ENCODE measurements around the gene SNRNP48. TPM values are rescaled to one million over a fixed set of nuclear protein-coding genes. Genes with fewer than 3 reads are reported as not detected.

Gene SNRNP48
- total and polyA plus RNA-seq, 5 donors, result 10.7 to 17.6 (median 14.4) TPM

- no peak for DNase-seq
- WGBS, result 84% methylated on average over 1 of the region's 1 CpG
- no peaks in the 10 kb centered on the region for H3K4me1 ChIP-seq (ENCODE audit: control insufficient read depth, insufficient read depth, low read length)
- intact Hi-C loops (cut with DNase I), result no loop called here
- H3K4me3 ChIP-seq (ENCODE audit: low read length), result no peak overlapping the region
- H3K27me3 ChIP-seq (ENCODE audit: control insufficient read depth, insufficient read depth), result no peaks in the 10 kb centered on the region
- H3K27ac ChIP-seq (ENCODE audit: low read length), result no peak overlapping the region
- no peaks in the 10 kb centered on the region for H3K9me3 ChIP-seq (ENCODE audit: control insufficient read depth, low read length)
- no peak for ATAC-seq
Measured at GRCh38 chr6:7646394-7646793, 56.4 kb downstream of the SNRNP48 start.

DNA sequence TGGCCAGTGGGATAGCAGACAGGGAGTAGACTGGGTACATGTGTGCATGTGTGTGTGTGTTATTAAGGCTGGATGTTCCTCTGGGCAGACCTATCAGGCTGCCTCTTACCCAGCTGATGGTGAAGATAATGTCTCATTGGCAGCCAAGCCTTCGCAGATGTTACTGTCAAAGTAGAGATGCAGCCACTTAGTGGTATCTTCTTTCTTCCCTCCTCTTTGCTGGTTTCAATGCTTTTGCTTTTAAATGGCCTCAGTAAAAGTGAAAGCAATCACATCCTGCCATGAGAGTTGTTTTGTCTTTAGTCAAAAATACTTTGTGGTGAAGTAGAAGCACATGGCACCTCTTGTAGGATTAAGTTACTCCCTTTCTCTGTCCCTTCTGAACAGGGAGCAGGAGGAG is 57.5 kb downstream of the SNRNP48 start:
- Histone ChIP-seq H3K4me3 (ENCODE audit: low read length) (no peak overlapping the region), H3K27ac (ENCODE audit: low read length) (no peak overlapping the region), H3K9me3 (ENCODE audit: control insufficient read depth, low read length) (no peaks in the 10 kb centered on the region), H3K27me3 (ENCODE audit: control insufficient read depth, insufficient read depth) (no peaks in the 10 kb centered on the region), H3K4me1 (ENCODE audit: control insufficient read depth, insufficient read depth, low read length) (no peaks in the 10 kb centered on the region)
- intact Hi-C loops (cut with DNase I), result no loop called here
- ATAC-seq (no peak), DNase-seq (no peak)
- 80% methylated on average over 1 of the region's 1 CpG for WGBS

DNA sequence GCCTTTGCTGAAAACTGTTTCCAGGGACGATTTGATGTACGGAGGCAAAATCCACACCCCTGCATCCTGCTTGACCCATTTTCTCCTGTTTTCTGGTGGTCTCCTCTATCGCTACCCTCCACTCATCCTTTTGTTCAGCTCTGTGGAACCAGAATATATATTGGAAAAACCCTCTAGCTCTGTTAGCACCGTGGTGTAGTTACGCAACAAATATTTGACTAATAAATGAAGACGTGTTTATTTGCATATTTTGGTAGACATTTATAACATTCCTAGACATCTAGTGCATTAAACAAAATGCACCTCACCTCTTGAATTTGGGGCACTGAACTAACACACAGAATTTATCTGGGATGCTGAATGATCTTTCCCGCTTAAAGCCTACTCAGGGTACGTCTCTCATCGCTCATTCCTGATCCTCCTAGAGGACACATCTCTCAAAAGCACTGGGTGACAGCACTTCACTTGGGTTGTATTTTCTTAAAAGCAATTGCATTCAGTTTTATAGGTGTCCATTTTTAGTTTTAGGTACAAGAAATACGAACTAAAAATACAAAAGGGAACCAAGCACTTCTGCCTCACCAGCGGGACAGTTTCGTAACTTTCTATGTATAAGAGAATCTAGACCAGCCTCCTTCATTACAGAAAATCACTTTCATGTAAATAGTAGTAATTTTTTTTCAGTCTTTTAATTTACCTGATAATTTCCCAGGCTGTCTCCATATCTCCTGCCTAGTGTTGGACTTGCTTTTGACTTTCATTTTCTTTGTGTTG is 59.2 kb downstream of the SNRNP48 start:
- Histone ChIP-seq H3K9me3 (ENCODE audit: control insufficient read depth, low read length) (no peaks in the 10 kb centered on the region), H3K4me3 (ENCODE audit: low read length) (no peak overlapping the region), H3K27me3 (ENCODE audit: control insufficient read depth, insufficient read depth) (no peaks in the 10 kb centered on the region), H3K27ac (ENCODE audit: low read length) (no peak overlapping the region), H3K4me1 (ENCODE audit: control insufficient read depth, insufficient read depth, low read length) (no peaks in the 10 kb centered on the region)
- intact Hi-C loops (cut with DNase I), result no loop called here
- no peak for DNase-seq
- WGBS, result 85% methylated on average over 12 of the region's 12 CpGs
- ATAC-seq, result no peak

DNA sequence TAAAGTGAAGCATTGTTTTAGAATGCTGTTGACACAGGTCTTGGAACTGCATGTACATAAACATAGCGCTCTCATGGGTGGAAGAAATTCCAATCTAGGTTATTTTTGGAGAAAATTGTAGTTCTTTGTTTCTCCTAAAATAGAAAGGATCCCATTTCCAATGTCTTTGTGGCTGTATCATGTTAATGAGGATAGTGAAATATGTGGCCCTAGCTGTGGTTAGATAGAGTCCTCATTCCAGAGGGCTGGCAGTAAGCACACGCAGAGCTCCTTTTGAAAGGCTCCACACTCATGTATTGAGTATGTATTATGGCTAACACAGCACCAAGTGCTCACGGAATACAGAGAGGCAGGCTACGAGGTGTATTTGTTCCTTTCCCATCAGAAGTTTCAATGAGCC is 60.9 kb downstream of the SNRNP48 start:
- intact Hi-C loops (cut with DNase I), result no loop called here
- DNase-seq (no peak), ATAC-seq (no peak)
- H3K4me3 ChIP-seq (ENCODE audit: low read length), result no peak overlapping the region
- H3K4me1 ChIP-seq (ENCODE audit: control insufficient read depth, insufficient read depth, low read length), result no peaks in the 10 kb centered on the region
- H3K9me3 ChIP-seq (ENCODE audit: control insufficient read depth, low read length), result no peaks in the 10 kb centered on the region
- no peak overlapping the region for H3K27ac ChIP-seq (ENCODE audit: low read length)
- WGBS, result 86% methylated on average over 4 of the region's 4 CpGs
- no peaks in the 10 kb centered on the region for H3K27me3 ChIP-seq (ENCODE audit: control insufficient read depth, insufficient read depth)

GRCh38 chr6:7652957-7653356 is 63.0 kb downstream of the SNRNP48 start:
- no peak overlapping the region for H3K27ac ChIP-seq (ENCODE audit: low read length)
- 83% methylated on average over 3 of the region's 3 CpGs for whole genome bisulfite sequencing
- H3K27me3 ChIP-seq (ENCODE audit: control insufficient read depth, insufficient read depth), result no peaks in the 10 kb centered on the region
- no peaks in the 10 kb centered on the region for H3K9me3 ChIP-seq (ENCODE audit: control insufficient read depth, low read length)
- H3K4me3 ChIP-seq (ENCODE audit: low read length), result no peak overlapping the region
- no peaks in the 10 kb centered on the region for H3K4me1 ChIP-seq (ENCODE audit: control insufficient read depth, insufficient read depth, low read length)
- no peak for ATAC-seq
- intact Hi-C loops (cut with DNase I), result no loop called here
- no peak for DNase-seq

GRCh38 chr6:7656355-7656754 is 66.4 kb downstream of the SNRNP48 start:
- WGBS, result 70% methylated on average over 1 of the region's 1 CpG
- no peak overlapping the region for H3K27ac ChIP-seq (ENCODE audit: low read length)
- DNase-seq, result no peak
- intact Hi-C loops (cut with DNase I), result no loop called here
- no peaks in the 10 kb centered on the region for H3K9me3 ChIP-seq (ENCODE audit: control insufficient read depth, low read length)
- no peak overlapping the region for H3K4me3 ChIP-seq (ENCODE audit: low read length)
- no peak for ATAC-seq
- H3K27me3 ChIP-seq (ENCODE audit: control insufficient read depth, insufficient read depth), result no peaks in the 10 kb centered on the region
- H3K4me1 ChIP-seq (ENCODE audit: control insufficient read depth, insufficient read depth, low read length), result no peaks in the 10 kb centered on the region

GRCh38 chr6:7658543-7658942 is 68.5 kb downstream of the SNRNP48 start:
- 85% methylated on average over 4 of the region's 4 CpGs for WGBS
- no peak overlapping the region for H3K27ac ChIP-seq (ENCODE audit: low read length)
- H3K4me1 ChIP-seq (ENCODE audit: control insufficient read depth, insufficient read depth, low read length), result no peaks in the 10 kb centered on the region
- H3K27me3 ChIP-seq (ENCODE audit: control insufficient read depth, insufficient read depth), result no peaks in the 10 kb centered on the region
- H3K9me3 ChIP-seq (ENCODE audit: control insufficient read depth, low read length), result no peaks in the 10 kb centered on the region
- DNase-seq (no peak), ATAC-seq (no peak)
- intact Hi-C loops (cut with DNase I), result no loop called here
- no peak overlapping the region for H3K4me3 ChIP-seq (ENCODE audit: low read length)

GRCh38 chr6:7661364-7661763 is 71.4 kb downstream of the SNRNP48 start:
- intact Hi-C loops (cut with DNase I), result no loop called here
- DNase-seq, result no peak

More at GRCh38 chr6:7661364-7661763, 71.4 kb downstream of the SNRNP48 start:
- Histone ChIP-seq H3K9me3 (ENCODE audit: control insufficient read depth, low read length) (no peaks in the 10 kb centered on the region), H3K27me3 (ENCODE audit: control insufficient read depth, insufficient read depth) (no peaks in the 10 kb centered on the region), H3K4me1 (ENCODE audit: control insufficient read depth, insufficient read depth, low read length) (no peaks in the 10 kb centered on the region), H3K27ac (ENCODE audit: low read length) (no peak overlapping the region), H3K4me3 (ENCODE audit: low read length) (no peak overlapping the region)
- 80% methylated on average over 3 of the region's 3 CpGs for WGBS
- no peak for ATAC-seq

Other genes starting within 250 kb of the SNRNP48 start
- gene CAGE1, start 200.5 kb upstream of the SNRNP48 start, total RNA-seq, result under 1 TPM in 3 of 4 donors, not detected in 1; 0.11 to 0.17 (median 0.11) TPM
- gene CAGE1, start 200.5 kb upstream of the SNRNP48 start, polyA plus RNA-seq, result not detected
- gene RIOK1, start 200.4 kb upstream of the SNRNP48 start, total RNA-seq, result 10 to 100 TPM; 10.6 to 14.3 (median 13.3) TPM
- gene RIOK1, start 200.4 kb upstream of the SNRNP48 start, polyA plus RNA-seq, result 7.7 TPM
- gene DSP, start 48.5 kb upstream of the SNRNP48 start, total RNA-seq, result 100 to 1,000 TPM; 239 to 311 (median 248) TPM
- 94.7 TPM for gene DSP, start 48.5 kb upstream of the SNRNP48 start, polyA plus RNA-seq
- gene BMP6, start 135.9 kb downstream of the SNRNP48 start, total RNA-seq, result 1 to 10 TPM; 2.3 to 4.7 (median 3.6) TPM
- 3.0 TPM for gene BMP6, start 135.9 kb downstream of the SNRNP48 start, polyA plus RNA-seq